Sciatic nerve (tissue), 2 donors: ENCODE measurements around the gene CHMP6. TPM values are rescaled to one million over a fixed set of nuclear protein-coding genes. Genes with fewer than 3 reads are reported as not detected.

Experiments used
- ATAC-seq: fragments of 200-7000 bp; cut with Tn5 transposase; one replicate; pipeline ENCODE4 v1.9.1; 2020; ENCODE audit warnings: mild to moderate bottlenecking, moderate library complexity
- DNase-seq: peaks from one replicate; pipeline ENCODE4 v3.0.0-alpha.2; 2020; ENCODE audit warnings: low spot score
- intact Hi-C: fragments of 100-400 bp; cut with DNase I; formaldehyde crosslinking; loops from one replicate; pipeline ENCODE4 v1.14.2; 2022
- total RNA-seq: library from RNA; stranded (reverse); fragmentation: NEBNext Ultra II Directional; extraction: Animal tissue kit (Norgen Biotek cat#: 25700); gene quantifications from one replicate; pipeline ENCODE4 v1.2.1, GENCODE V29; 2021
- donor health status: DM: no; HTN: no; CAD: no.
- donor health status: DM: no; HTN: no; CAD: no.

CHMP6 gene
- 26.8 TPM for total RNA-seq

GRCh38 chr17:80991645-80992076 lies at the start of gene CHMP6:
Gene CHMP6, plus strand, starts transcription at chr17:80991841. Its CDS starts 78 bp downstream, at chr17:80991919.
- ATAC-seq (peak; percentile 44), DNase-seq (peak; percentile 86)
- intact Hi-C loops = loop anchor here (5.0 kb wide), 1 partner anchor 106 kb away; no protein-coding TSS in a partner anchor

GRCh38 chr17:80942423-80943345 lies 49.0 kb upstream of the CHMP6 start:
- peak; percentile 94 for ATAC-seq
- intact Hi-C loops = no loop called here
- peak; percentile 95 for DNase-seq

GRCh38 chr17:80943346-80944145 lies 48.1 kb upstream of the CHMP6 start:
- intact Hi-C loops = no loop called here
- ATAC-seq (no peak), DNase-seq (peak; percentile 51)

- DNase-seq = peak; percentile 31
- no peak for ATAC-seq
- intact Hi-C loops = no loop called here
Measured at GRCh38 chr17:80944326-80944725, 47.3 kb upstream of the CHMP6 start.

GRCh38 chr17:80945736-80946135 lies 45.9 kb upstream of the CHMP6 start:
- intact Hi-C loops = no loop called here
- DNase-seq (peak; percentile 51), ATAC-seq (no peak)

GRCh38 chr17:80946449-80946848 lies 45.2 kb upstream of the CHMP6 start:
- intact Hi-C loops = no loop called here
- ATAC-seq (no peak), DNase-seq (peak; percentile 49)

- intact Hi-C loops = no loop called here
- ATAC-seq (no peak), DNase-seq (peak; percentile 45)
Measured at GRCh38 chr17:80947200-80947940, 44.3 kb upstream of the CHMP6 start.

- ATAC-seq = no peak
- intact Hi-C loops = no loop called here
- peak; percentile 58 for DNase-seq
Measured at GRCh38 chr17:80948019-80948975, 43.3 kb upstream of the CHMP6 start.

- DNase-seq (peak; percentile 46), ATAC-seq (no peak)
- intact Hi-C loops = no loop called here
Measured at GRCh38 chr17:80948976-80949450, 42.6 kb upstream of the CHMP6 start.

- intact Hi-C loops = no loop called here
- ATAC-seq = no peak
- DNase-seq = peak; percentile 48
Measured at GRCh38 chr17:80949451-80950421, 41.9 kb upstream of the CHMP6 start.

- DNase-seq = peak; percentile 44
- ATAC-seq = no peak
- intact Hi-C loops = no loop called here
Measured at GRCh38 chr17:80950466-80951120, 41.0 kb upstream of the CHMP6 start.

GRCh38 chr17:80951121-80952090 lies 40.2 kb upstream of the CHMP6 start:
- no peak for ATAC-seq
- peak; percentile 50 for DNase-seq
- intact Hi-C loops = no loop called here

- DNase-seq (peak; percentile 46), ATAC-seq (no peak)
- intact Hi-C loops = no loop called here
Measured at GRCh38 chr17:80952291-80952690, 39.4 kb upstream of the CHMP6 start.

- intact Hi-C loops = no loop called here
- DNase-seq (peak; percentile 36), ATAC-seq (no peak)
Measured at GRCh38 chr17:80953471-80954315, 37.9 kb upstream of the CHMP6 start.
